Myometrial cell (primary cell): ENCODE data around the gene INO80E. TPM values are rescaled to one million over a fixed set of nuclear protein-coding genes. Genes with fewer than 3 reads are reported as not detected.

Experiments used
- total RNA-seq: library from RNA; depleted of rRNA; stranded (reverse); fragments of >200 nt; gene quantifications from 2 replicates; pipeline ENCODE4 v1.2.3, GENCODE V29; 2015

Gene INO80E, protein sequence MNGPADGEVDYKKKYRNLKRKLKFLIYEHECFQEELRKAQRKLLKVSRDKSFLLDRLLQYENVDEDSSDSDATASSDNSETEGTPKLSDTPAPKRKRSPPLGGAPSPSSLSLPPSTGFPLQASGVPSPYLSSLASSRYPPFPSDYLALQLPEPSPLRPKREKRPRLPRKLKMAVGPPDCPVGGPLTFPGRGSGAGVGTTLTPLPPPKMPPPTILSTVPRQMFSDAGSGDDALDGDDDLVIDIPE
- total RNA-seq: 56.8 and 138 TPM in 2 replicates

DNA sequence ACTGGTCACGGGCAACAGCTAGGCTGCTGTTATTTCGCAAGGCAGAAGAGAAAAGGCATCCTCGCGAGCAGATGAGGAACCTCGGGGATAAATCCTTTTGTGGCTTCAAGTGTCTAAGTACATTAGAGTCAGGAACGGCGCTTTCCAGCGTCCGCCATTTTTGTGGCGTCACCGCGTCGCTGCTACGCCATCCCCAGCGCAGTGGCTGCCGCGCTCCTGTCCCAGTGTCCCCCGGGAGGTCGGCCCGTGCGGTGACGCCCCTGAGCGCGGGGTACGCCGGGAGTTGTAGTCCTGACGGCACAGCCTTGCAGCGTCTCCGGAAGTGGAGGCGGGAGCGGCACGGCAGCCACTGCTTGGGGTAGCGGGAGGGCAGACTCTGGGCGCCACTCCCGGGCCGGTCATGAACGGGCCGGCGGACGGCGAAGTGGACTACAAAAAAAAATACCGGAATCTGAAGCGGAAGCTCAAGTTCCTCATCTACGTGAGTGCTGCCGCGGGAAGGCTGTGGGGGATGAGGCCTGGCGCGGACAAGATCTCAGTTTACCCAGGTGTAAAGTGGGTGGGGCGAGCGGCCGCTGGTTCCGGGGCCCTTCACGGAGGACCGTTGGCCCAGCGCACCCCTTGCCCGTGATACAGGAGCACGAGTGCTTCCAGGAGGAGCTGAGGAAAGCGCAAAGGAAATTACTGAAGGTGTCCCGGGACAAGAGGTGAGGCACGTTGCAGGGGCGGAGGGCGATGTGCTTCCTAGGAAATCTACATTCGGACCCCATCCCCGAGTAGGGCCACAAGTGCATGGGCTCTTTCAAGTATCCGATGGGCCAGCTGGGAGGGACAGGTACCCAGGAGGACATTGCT, at the start of gene INO80E:
TSS of gene INO80E (plus strand) at position 331 of the 855 bp plus-strand sequence. CDS start at position 401, 70 bp downstream.

DNA sequence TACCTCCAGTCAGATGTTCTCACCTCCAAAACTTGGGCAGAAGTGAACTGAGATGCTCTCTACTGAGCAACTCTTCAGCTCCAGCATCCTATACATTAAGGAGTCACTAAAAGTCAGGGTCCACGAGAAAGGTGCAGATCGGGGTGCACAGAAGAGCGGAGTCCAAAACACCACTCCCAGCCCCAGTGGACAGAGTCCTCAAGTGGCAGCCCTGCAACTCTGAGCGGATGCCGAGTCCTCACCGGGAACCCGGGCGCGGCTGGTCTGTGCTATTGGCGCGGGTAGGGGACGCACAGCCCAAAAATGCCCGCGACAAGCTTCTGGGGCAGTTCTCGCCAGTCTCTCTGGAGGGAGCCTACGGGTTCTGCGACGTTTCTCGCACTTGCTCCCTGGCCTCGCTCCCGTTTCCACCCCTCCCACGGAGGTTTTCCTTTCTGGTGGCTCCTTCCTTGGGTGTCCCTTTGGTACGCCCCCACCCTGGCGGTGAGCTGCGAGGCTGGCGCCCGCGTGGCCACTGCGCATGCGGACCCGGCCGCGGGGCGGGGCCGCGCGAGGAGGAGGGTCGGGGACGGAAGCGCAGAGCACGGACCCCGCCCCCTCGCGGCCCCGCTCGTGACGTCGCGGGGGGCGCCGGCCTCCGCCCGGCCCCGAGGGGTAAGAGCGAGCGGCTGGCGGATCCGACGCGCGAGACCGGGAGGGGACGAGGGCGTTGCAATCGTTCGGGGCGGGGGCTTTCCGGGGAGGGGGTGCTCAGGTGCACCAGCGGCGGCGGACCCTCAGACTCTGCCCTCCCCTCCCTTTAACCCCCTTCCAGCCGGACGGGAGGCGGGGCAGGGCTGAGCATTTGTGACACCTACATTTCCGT, 34.3 kb upstream of the INO80E start, which contains the start of gene TMEM219:
TSS of gene TMEM219 (plus strand) at position 601 of the 865 bp plus-strand sequence. CDS start 1,065 bp downstream, outside the sequence.

GRCh38 chr16:29973384-29974246, 22.4 kb upstream of the INO80E start, which contains the start of gene TAOK2:
TAOK2 (plus strand) TSS chr16:29973868; CDS start chr16:29977773, 3,905 bp downstream.

DNA sequence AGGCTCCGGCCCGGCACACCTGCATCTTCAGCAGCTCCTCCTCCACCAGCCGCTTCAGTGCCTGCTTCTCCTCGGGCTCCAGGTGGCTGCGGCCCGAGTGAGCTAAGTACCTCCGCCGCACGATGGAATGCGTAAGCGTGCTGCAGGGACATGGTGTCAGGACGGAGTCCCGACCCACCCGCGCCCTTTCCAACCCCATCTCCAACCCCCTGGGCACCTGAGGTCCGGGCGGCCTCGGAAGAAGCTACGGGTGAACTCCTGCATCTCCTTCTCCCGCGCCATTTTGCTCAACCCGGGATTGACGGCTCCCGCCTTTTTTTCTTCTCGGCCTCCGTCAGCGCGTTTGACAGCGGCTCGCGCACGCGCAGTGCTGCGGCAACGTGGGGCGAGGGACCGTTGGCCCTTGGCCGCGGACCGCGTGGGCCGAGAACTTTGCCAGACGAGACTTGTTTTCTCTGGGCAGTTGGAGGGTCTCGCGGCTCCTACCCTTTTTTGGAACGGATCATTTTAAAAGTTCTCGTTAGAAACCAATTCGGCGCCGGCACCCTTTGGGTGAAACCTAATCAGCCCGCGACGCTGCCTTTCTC, 624 bp upstream of the INO80E start, which contains the start of gene HIRIP3:
TSS of gene HIRIP3 (minus strand) at position 294 of the 587 bp plus-strand sequence. CDS start at position 282, 12 bp downstream.

DNA sequence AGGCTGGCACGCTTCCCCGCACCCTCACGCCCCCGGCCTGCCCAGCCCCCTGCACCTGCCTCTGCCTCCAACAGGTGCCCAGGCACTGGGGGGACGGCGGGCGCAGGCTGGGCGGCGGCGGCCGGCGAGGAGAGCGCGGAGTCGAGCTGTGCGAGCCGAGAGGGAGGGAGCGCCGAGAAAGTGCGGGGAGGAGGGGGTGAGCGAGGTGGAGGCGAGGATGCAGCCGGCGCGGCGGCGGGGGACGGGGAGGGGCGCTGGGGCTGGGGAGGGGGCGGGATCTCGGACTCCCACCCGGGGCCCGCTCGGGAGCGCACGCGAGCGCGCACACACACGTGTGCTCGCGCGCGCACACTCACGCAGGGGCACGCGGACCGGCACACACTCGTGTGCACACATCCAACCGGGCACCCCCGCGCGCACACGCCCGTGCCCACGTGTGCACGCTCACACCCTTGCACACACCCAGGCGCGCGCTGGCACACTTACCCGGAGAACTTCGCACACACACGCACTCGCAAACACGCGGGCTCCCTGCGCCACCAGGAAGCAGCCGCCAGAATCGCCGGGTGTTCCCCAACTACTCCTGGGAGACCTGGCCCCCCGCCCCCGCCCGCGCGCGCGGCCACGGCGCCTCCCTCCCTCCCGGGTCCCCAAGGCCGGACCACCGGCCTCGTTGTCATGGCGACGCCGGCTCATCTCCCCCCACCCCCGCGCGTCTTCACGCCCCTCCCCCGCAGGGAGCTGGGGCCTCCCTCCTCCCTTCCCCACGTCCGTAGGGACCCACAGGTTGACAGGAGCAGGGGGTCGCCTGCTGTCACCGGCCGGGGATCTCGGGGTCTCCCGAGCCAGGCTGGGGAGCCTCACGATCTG, 15.0 kb downstream of the INO80E start, which contains the start of gene DOC2A:
TSS of gene DOC2A (minus strand) at position 184 of the 870 bp plus-strand sequence. CDS start 805 bp downstream, outside the sequence.

DNA sequence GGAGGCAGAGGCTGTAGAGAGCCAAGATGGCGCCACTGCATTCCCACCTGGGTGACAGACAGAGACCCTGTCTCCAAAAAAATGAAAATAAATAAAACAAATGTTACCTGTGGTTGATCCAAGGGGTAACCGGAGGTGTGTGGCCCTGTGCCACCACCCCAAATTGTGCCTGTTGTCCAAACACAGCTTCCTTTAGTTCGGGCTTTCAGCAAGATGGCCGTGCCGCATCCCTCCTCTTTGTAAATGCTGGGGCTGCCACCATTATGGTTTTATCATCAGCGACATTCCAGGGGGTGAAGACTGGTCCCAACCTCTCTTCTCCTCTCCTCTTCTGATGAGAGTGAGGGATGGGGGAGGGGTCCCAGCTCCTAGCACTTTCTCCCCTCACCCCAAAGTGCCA, 26.8 kb downstream of the INO80E start, which contains the start of gene C16orf92:
TSS of gene C16orf92 (plus strand) at position 312 of the 400 bp plus-strand sequence. CDS start 143 bp downstream, outside the sequence.

GRCh38 chr16:30030841-30031413, 34.9 kb downstream of the INO80E start, which contains the start of gene TLCD3B:
TLCD3B (minus strand) TSS chr16:30031271; CDS start chr16:30030527, 744 bp downstream.

Other genes starting within 250 kb of the INO80E start
- not detected in 2 replicates for gene ZG16, start 218.0 kb upstream of the INO80E start, total RNA-seq
- gene KIF22, start 205.5 kb upstream of the INO80E start, total RNA-seq: 64.2 and 82.5 TPM in 2 replicates
- 161 and 174 TPM in 2 replicates for gene MAZ, start 189.7 kb upstream of the INO80E start, total RNA-seq
- gene PRRT2, start 184.0 kb upstream of the INO80E start, total RNA-seq: not detected in 2 replicates
- gene PAGR1, start 180.1 kb upstream of the INO80E start, total RNA-seq: 32.1 and 32.6 TPM in 2 replicates
- gene MVP, start 175.8 kb upstream of the INO80E start, total RNA-seq: 367 and 369 TPM in 2 replicates
- 101 and 105 TPM in 2 replicates for gene CDIPT, start 133.0 kb upstream of the INO80E start, total RNA-seq
- gene SEZ6L2, start 96.7 kb upstream of the INO80E start, total RNA-seq: 7.1 and 17.9 TPM in 2 replicates
- gene ASPHD1, start 95.8 kb upstream of the INO80E start, total RNA-seq: 8.1 and 11.5 TPM in 2 replicates
- 6.1 and 9.7 TPM in 2 replicates for gene KCTD13, start 70.0 kb upstream of the INO80E start, total RNA-seq
- 141 and 145 TPM in 2 replicates for gene TMEM219, start 34.2 kb upstream of the INO80E start, total RNA-seq
- gene TAOK2, start 22.4 kb upstream of the INO80E start, total RNA-seq: 36.9 and 38.3 TPM in 2 replicates
- 12.1 and 13.8 TPM in 2 replicates for gene HIRIP3, start 624 bp upstream of the INO80E start, total RNA-seq
- gene DOC2A, start 14.8 kb downstream of the INO80E start, total RNA-seq: 0.53 TPM in 1 of 2 replicates, not detected in the other
- gene C16orf92, start 27.0 kb downstream of the INO80E start, total RNA-seq: not detected in 2 replicates
- gene TLCD3B, start 35.0 kb downstream of the INO80E start, total RNA-seq: 1.2 TPM in 1 of 2 replicates, not detected in the other
- 1,681 and 1,789 TPM in 2 replicates for gene ALDOA, start 69.5 kb downstream of the INO80E start, total RNA-seq
- 141 and 176 TPM in 2 replicates for gene PPP4C, start 79.8 kb downstream of the INO80E start, total RNA-seq
- gene TBX6, start 95.7 kb downstream of the INO80E start, total RNA-seq: 0.35 and 0.86 TPM in 2 replicates
- 17.9 and 28.3 TPM in 2 replicates for gene YPEL3, start 100.0 kb downstream of the INO80E start, total RNA-seq
- gene GDPD3, start 117.3 kb downstream of the INO80E start, total RNA-seq: 0.89 and 2.9 TPM in 2 replicates
- gene MAPK3, start 127.0 kb downstream of the INO80E start, total RNA-seq: 69.5 and 90.6 TPM in 2 replicates
- 4.3 and 7.2 TPM in 2 replicates for gene CORO1A, start 187.4 kb downstream of the INO80E start, total RNA-seq
- 316 and 413 TPM in 2 replicates for gene BOLA2B, start 197.4 kb downstream of the INO80E start, total RNA-seq
- gene SLX1A, start 197.6 kb downstream of the INO80E start, total RNA-seq: 57.9 and 58.7 TPM in 2 replicates
- 1.7 and 5.0 TPM in 2 replicates for gene SULT1A3, start 203.0 kb downstream of the INO80E start, total RNA-seq